Breast epithelium (tissue), 4 donors: ENCODE data around the gene OR2A5. TPM values are rescaled to one million over a fixed set of nuclear protein-coding genes. Genes with fewer than 3 reads are reported as not detected.

ENCODE experiments used
- DNase-seq, 2 donors: peaks; one replicate each; pipeline ENCODE4 v3.0.0-alpha.2; 2019; ENCODE audit warnings: low spot score in 2 of 2
- H3K27ac ChIP-seq, 2 donors: fragments of 200-600 bp; sonication (generic) in 1 of 2; one replicate each; pipeline ENCODE4 v1.5.1; 2016 to 2019; ENCODE audit warnings: mild to moderate bottlenecking in 1 of 2
- H3K27me3 ChIP-seq, 2 donors: fragments of 200-600 bp; sonication (generic) in 1 of 2; one replicate each; pipeline versions ENCODE4 v1.5.1 to v1.6.0; 2017 to 2019; ENCODE audit warnings: control low read depth in 1 of 2, mild to moderate bottlenecking in 1 of 2
- H3K36me3 ChIP-seq: fragments of 200-600 bp; one replicate; pipeline ENCODE4 v1.5.1; 2019
- H3K4me1 ChIP-seq, 2 donors: fragments of 200-600 bp; sonication (generic); one replicate each; pipeline ENCODE4 v1.5.1; 2016 to 2019; ENCODE audit warnings: control low read depth in 1 of 2
- H3K4me3 ChIP-seq, 3 donors: fragments of 200-600 bp; sonication (generic); 1 replicate in 2 of 3; 2 replicates in 1 of 3; pipeline ENCODE4 v1.5.1; 2016 to 2019; ENCODE audit warnings: mild to moderate bottlenecking in 3 of 3, moderate library complexity in 2 of 3
- H3K9me3 ChIP-seq, 2 donors: fragments of 200-600 bp; sonication (generic) in 1 of 2; one replicate each; pipeline ENCODE4 v1.5.1; 2016 to 2019; ENCODE audit warnings: control low read depth in 1 of 2
- POLR2A ChIP-seq: fragments of 450-650 bp; IDR thresholded peaks from one replicate; pipeline ENCODE4 v1.6.1; 2016; ENCODE audit warnings: antibody characterized with exemption, mild to moderate bottlenecking, moderate library complexity
- POLR2AphosphoS5 ChIP-seq, 3 donors: sonication (generic); formaldehyde crosslinking; IDR thresholded peaks; one replicate each; pipeline ENCODE4 v1.6.1; 2017; ENCODE audit warnings: antibody characterized with exemption in 3 of 3
- intact Hi-C: fragments of 100-400 bp; cut with DNase I; formaldehyde crosslinking; loops from one replicate; pipeline ENCODE4 v1.15.1; 2023; ENCODE audit warnings: low total_unique reads
- total RNA-seq, 3 donors: library from RNA; depleted of rRNA; stranded (reverse); fragments of >200 nt; gene quantifications; one replicate each; pipeline ENCODE4 v1.1.0, GENCODE V29; 2016
- TF ChIP-seq, protein P1 (sequence below), 3 donors: fragments of 450-650 bp; IDR thresholded peaks; one replicate each; pipeline ENCODE4 v1.5.1; 2016 to 2017; ENCODE audit warnings: antibody characterized with exemption in 3 of 3, mild to moderate bottlenecking in 3 of 3, moderate library complexity in 3 of 3

OR2A5 gene
- total RNA-seq, 3 donors from 2014 or later: not detected

DNA sequence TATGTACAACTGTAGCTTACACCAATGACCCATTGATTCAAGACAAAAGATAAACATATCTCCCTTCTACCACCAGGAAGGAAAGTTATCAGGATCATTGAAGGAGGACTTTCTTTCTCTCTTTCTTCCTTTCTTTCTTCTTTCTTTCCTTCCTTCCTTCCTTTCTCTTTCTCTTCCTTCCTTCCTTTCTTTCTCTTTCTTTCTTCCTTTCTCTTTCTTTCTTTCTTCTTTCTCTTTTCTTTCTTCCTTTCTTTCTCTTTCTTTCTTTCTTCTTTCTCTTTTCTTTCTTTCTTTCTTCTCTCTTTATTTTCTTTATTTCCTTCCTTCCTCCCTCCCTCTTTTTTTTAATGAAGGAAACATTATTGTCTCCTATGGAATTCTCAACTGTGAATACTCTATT is 50.0 kb downstream of the OR2A5 start:
- H3K9me3 ChIP-seq: no peaks in the 10 kb centered on the region
- no peaks in the 10 kb centered on the region for H3K36me3 ChIP-seq

GRCh38 chr7:144100607-144101006 is 51.9 kb downstream of the OR2A5 start:
- Histone ChIP-seq H3K4me3 (no peak overlapping the region), H3K9me3 (no peaks in the 10 kb centered on the region), H3K27me3 (no peaks in the 10 kb centered on the region), H3K4me1 (no peaks in the 10 kb centered on the region), H3K36me3 (no peaks in the 10 kb centered on the region), H3K27ac (no peak overlapping the region)
- DNase-seq: no peak
- intact Hi-C loops: no loop called here
- TF ChIP-seq POLR2AphosphoS5 (IDR thresholded peaks at IDR 0.05): no peak
- TF ChIP-seq, protein P1, sequence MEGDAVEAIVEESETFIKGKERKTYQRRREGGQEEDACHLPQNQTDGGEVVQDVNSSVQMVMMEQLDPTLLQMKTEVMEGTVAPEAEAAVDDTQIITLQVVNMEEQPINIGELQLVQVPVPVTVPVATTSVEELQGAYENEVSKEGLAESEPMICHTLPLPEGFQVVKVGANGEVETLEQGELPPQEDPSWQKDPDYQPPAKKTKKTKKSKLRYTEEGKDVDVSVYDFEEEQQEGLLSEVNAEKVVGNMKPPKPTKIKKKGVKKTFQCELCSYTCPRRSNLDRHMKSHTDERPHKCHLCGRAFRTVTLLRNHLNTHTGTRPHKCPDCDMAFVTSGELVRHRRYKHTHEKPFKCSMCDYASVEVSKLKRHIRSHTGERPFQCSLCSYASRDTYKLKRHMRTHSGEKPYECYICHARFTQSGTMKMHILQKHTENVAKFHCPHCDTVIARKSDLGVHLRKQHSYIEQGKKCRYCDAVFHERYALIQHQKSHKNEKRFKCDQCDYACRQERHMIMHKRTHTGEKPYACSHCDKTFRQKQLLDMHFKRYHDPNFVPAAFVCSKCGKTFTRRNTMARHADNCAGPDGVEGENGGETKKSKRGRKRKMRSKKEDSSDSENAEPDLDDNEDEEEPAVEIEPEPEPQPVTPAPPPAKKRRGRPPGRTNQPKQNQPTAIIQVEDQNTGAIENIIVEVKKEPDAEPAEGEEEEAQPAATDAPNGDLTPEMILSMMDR (IDR thresholded peaks at IDR 0.05): no peak
- TF ChIP-seq POLR2A: no peak

More for the DNA sequence above, 50.0 kb downstream of the OR2A5 start:
- H3K4me1 ChIP-seq: no peaks in the 10 kb centered on the region
- H3K4me3 ChIP-seq: no peak overlapping the region
- no peaks in the 10 kb centered on the region for H3K27me3 ChIP-seq
- intact Hi-C loops: no loop called here
- no peak for DNase-seq
- TF ChIP-seq, protein P1 (IDR thresholded peaks at IDR 0.05): no peak
- TF ChIP-seq POLR2A (no peak), POLR2AphosphoS5 (IDR thresholded peaks at IDR 0.05) (no peak)
- no peak overlapping the region for H3K27ac ChIP-seq

- intact Hi-C loops: no loop called here
- Histone ChIP-seq H3K36me3 (no peaks in the 10 kb centered on the region), H3K27me3 (no peaks in the 10 kb centered on the region), H3K27ac (no peak overlapping the region), H3K9me3 (no peaks in the 10 kb centered on the region), H3K4me1 (no peaks in the 10 kb centered on the region), H3K4me3 (no peak overlapping the region)
- TF ChIP-seq, protein P1 (IDR thresholded peaks at IDR 0.05): no peak
- TF ChIP-seq POLR2A (no peak), POLR2AphosphoS5 (IDR thresholded peaks at IDR 0.05) (no peak)
- no peak for DNase-seq
These were observed 53.3 kb downstream of the OR2A5 start for GRCh38 chr7:144102041-144102440.

- Histone ChIP-seq H3K9me3 (no peaks in the 10 kb centered on the region), H3K36me3 (no peaks in the 10 kb centered on the region), H3K27ac (no peak overlapping the region), H3K27me3 (no peaks in the 10 kb centered on the region), H3K4me3 (no peak overlapping the region), H3K4me1 (no peaks in the 10 kb centered on the region)
- TF ChIP-seq, protein P1 (IDR thresholded peaks at IDR 0.05): no peak
- TF ChIP-seq POLR2A (no peak), POLR2AphosphoS5 (IDR thresholded peaks at IDR 0.05) (no peak)
- intact Hi-C loops: no loop called here
- DNase-seq: no peak
These were observed 56.5 kb downstream of the OR2A5 start for GRCh38 chr7:144105211-144105610.

Other genes with a start within 250 kb of the OR2A5 start
- gene TCAF1, start 146.8 kb upstream of the OR2A5 start, total RNA-seq: 10 to 100 TPM; 44.5 to 51.4 (median 49.8) TPM
- gene OR2F2, start 113.7 kb upstream of the OR2A5 start, total RNA-seq: not detected
- gene OR2F1, start 94.1 kb upstream of the OR2A5 start, total RNA-seq: under 1 TPM in 1 of 3 donors, not detected in 2; 0.15 TPM
- gene OR6B1, start 48.6 kb upstream of the OR2A5 start, total RNA-seq: not detected
- gene OR2A25, start 20.9 kb downstream of the OR2A5 start, total RNA-seq: not detected
- gene OR2A12, start 37.3 kb downstream of the OR2A5 start, total RNA-seq: not detected
- gene OR2A2, start 60.6 kb downstream of the OR2A5 start, total RNA-seq: not detected
- not detected for gene OR2A14, start 74.2 kb downstream of the OR2A5 start, total RNA-seq
- 10 to 100 TPM in 1 of 3 donors, 1 to 10 TPM in 1, under 1 TPM in 1; 0.80 to 31.5 (median 8.8) TPM for gene CTAGE4, start 134.5 kb downstream of the OR2A5 start, total RNA-seq
- gene ARHGEF35, start 146.9 kb downstream of the OR2A5 start, total RNA-seq: 10 to 100 TPM in 2 of 3 donors, 1 to 10 TPM in 1; 4.3 to 31.8 (median 15.4) TPM
- gene OR2A42, start 190.7 kb downstream of the OR2A5 start, total RNA-seq: under 1 TPM; under 0.01 to 0.66 (median 0.15) TPM
- 10 to 100 TPM in 2 of 3 donors, 1 to 10 TPM in 1; 4.2 to 59.0 (median 14.7) TPM for gene OR2A7, start 215.8 kb downstream of the OR2A5 start, total RNA-seq
- gene CTAGE8, start 220.3 kb downstream of the OR2A5 start, total RNA-seq: 1 to 10 TPM in 2 of 3 donors, under 1 TPM in 1; 0.48 to 4.3 (median 2.9) TPM